Measurements from ENCODE around the gene SERPINA5.
"Not testable (repeated sequence)": the region's sequence is repeated elsewhere in the genome, so short reads cannot be mapped to it uniquely, and the experiment has no call there.

Gene SERPINA5

DNA sequence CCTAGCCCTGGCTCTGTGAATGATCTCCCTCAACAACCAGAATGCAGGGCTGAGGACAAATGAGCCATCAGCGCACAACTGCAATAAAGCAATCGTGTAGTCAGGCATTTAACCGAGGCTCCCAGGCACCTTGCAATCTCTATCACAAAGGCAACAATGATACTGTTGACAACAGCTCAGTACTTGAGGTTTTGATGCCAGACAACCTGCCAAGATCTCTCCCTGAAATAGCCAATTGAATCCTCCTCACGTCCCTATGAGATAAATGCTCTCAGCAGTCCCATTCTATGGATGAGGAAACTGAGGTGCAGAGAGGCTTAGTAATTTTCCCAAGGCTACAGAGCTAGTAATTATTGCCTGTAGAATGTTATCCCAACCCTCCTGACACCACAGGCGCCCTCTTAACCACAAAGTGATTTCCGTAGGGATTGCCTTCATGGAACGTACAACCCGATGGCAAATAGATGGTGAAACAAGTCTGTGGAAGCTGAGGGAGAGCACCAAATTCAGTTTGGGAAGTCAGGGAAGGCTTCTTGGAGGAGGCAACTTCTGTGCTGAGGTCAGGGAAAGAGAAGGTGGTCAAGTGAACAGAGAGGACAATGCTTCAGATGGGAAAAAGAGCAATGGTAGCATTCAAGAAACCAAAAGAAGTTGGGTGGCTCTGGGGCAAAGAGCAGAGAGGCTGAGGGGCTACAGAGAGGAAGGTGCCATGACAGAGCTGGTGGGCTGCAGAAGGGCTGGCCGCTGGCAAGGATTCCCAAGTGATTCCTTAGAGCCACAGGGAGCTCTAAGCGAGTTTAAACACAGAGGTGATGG is 43.5 kb downstream of the SERPINA5 start:
- DNase-seq, result no peak

DNA sequence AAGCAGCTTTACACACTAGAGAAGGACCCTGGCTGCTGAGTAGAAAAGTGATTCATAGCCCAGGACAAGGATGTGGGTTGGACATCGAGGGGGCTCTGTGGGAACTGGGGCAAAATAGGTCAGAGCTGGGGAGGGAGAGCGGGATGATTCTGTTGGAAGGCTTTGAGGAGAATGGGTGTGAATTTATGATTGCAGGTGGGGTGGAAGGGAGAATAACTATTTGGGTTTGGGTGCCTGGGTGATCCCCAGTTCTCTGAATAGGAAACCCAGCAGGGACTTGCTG is 44.1 kb downstream of the SERPINA5 start:
- no peak for DNase-seq

DNA sequence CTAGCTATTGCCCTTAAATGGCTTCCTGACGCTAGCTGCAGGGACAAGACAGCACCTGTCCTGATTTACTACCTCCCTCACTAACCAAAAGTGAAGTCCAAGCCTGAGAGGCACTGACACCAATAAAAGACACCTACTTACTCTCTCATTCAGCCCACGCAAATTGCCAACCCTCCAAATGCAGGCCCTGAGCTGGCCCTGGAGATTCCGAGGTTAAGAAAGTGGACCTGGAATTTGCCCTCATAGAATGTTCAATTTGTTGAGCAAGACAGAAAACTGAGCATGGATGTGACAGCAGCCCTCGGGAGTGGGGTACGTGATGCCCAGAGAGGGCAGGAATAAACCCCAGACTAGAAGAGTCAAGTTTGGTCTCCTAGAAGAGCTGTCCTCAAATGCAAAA is 47.4 kb downstream of the SERPINA5 start:
- no peak for DNase-seq

DNA sequence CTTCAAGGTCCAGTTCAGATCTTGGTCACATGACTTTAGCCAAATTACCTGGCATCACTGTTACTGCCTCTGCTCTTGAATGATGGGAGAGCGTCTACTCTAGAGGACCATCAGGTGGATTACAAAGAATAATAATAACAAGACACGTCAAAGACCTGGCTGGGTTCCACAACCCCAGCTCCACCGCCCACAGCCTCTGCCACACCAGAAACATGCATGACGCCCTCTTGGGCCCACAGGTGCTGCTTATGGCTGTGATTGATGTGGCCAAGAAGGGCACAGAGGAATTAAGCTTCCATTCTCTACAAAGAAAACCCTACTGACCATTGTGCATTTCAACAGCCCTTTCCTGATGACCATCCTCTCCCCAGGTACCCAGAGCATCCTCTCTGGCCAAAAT is 49.2 kb downstream of the SERPINA5 start:
- DNase-seq, result no peak

DNA sequence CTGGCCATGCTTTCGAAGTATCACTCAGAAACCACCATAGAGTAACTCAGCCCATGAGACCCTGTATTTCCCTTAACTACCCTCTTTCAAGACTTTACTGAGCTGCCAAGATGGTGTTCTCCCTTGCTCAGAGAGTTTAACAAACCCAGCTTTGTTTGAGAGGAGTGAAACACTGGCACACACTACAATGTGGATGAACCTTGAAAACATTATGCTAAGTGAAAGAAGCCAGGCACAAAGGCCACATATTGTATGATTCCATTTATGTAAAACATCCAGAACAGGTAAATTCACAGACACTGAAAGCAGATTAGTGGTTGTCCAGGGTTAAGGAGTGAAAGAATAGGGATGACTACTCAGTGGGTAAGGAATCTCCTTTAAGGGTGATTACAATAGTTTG is 49.8 kb downstream of the SERPINA5 start:
- no peak for DNase-seq

DNA sequence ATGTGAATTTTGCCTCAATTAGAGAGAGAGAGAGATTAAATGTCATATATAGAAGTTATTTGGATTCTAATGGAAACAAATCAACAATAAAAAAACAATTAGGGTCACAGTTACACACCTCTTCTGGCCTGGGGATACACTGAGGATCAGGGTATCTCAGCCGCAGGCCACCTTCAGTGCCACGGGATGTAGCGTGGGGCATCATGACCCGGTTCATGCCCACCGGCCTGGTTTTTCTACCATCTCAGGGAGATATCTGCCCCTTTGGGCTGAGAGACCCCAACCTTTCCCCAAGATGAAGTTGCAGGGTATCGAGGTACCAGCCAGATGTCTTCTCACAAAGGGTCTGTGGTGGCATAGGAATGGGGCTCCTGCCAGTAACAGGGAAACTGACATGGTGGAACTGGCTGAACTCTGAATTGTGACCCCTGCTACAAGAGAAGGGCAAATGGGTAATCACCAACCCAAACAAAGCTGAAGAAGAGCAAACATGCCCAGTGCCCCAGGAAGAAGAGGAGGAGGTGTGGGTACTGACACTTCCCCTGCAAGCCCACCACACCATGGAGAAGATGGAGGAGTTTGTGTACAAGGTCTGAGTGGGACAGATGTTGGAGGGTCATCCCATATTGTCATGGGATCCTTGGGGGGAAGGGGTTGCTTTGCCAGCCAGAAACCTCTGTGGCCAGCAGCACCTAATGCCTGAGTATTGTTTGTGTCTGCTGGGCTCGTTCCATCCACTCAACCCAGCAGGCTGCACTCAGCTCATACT is 50.5 kb downstream of the SERPINA5 start:
- no peak for DNase-seq

DNA sequence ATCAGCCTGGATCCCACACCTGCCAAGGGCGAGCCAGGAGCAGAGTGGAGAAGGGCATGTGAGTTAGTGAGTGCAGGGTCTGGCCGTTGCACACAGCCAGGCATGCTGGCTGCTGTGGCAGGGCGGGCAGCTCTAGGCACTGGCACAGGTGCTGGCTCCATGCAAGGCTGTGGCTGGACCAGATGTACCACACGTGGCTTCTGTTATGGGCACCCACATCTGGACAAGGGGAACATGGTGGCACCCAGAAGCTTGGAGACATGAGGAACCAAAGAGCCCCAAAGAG is 51.0 kb downstream of the SERPINA5 start:
- DNase-seq, result no peak

DNA sequence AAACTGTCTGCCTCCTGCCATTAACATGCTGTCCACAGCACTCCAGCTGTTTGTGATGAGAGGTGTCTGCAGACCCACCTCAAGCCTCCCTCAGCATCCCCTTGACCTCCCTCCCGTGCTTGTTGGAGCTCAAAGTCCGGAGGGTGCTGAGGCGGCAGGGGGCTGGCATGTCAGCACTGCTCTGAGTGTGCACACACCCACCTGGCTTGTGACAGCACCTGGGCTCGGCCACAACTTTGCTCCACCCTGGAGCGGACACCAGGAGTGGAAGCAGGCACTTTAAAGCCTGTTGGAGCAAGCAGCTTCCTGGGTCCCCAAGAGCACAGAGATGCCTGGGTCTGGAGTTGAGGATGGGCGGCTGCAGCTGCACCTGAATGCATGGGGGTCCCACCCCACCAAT is 51.9 kb downstream of the SERPINA5 start:
- no peak for DNase-seq

DNA sequence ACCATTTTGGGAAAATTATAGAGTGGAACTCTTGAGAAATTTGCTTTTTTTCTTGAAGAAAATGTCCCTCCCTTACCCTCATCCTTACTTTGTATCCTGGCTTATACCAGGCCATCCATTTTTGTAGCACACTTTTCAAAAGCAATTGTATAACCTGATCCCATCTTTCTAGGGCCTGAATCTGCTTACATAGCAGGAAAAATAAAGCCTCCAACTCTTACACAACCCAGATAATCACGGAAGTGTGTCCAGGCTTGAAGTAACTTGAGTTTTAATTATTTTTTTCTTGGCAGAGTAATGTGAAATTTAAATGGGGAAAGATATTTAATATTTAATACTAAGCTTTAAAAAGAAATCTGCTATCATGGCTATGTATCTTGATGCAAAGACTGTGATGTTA is 53.9 kb downstream of the SERPINA5 start:
- no peak for DNase-seq

DNA sequence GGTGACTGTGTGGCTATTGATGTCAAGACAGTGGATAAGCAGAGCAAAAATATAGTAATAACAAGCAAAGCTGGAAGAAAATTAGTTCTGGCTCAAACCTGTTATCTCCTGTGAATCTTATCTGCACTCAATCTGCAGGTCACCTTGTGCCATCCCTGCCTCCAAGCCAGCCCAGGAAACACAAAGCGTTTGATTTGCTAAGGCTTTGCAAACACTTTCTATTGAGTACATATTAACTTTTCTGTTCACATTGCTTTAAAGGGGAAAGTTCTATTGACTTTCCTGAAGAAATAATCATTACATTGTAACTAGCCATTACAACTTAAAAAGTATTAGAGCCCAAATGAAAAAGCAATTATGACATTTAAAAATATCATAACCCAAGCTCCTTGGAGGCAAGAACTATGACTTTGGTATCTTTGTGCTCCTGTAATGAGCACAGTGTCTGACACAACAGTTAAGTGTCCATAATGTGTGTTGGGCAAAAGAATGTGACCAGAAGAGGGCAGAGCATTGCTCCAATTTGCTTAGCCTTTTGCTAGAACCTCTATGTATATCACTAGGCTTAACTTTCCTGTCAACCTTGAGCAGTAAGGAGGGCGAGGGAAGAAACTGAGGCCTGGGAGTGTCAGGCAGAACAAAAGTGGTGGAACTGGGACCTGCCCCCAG is 55.7 kb downstream of the SERPINA5 start:
- no peak for DNase-seq

DNA sequence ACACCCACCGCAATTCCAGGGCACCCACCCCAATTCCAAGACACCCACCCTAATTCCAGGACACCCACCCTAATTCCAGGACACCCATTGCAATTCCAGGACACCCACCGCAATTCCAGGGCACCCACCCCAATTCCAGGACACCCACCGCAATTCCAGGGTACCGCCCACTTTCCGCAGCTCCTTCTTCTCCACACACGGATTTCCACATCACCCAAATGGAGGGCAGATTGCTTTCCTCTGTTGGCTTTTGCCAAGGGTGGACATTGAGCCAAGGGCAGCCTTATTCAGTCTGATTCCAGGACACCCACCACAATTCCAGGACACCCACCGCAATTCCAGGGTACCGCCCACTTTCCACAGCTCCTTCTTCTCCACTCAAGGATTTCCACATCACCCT is 56.6 kb downstream of the SERPINA5 start:
- not testable (repeated sequence) for DNase-seq

DNA sequence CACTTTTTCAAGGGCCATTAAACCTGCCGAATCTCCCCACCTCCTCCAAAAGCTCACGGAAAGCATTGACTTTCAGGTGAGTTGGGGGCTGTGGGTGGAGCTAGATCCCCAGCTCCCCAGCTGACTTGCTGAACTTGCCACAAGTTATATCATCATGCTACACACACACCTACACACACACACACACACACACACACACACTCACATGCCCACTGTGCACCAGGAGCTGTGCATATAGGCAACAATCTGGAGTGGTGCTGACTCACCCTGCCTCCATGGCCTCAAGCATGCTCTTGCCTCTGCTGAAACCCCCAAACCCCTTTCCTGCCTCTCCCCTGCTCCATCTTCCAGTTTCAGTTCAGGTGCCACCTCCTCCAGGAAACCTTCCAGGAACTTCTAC is 57.1 kb downstream of the SERPINA5 start:
- DNase-seq, result no peak

DNA sequence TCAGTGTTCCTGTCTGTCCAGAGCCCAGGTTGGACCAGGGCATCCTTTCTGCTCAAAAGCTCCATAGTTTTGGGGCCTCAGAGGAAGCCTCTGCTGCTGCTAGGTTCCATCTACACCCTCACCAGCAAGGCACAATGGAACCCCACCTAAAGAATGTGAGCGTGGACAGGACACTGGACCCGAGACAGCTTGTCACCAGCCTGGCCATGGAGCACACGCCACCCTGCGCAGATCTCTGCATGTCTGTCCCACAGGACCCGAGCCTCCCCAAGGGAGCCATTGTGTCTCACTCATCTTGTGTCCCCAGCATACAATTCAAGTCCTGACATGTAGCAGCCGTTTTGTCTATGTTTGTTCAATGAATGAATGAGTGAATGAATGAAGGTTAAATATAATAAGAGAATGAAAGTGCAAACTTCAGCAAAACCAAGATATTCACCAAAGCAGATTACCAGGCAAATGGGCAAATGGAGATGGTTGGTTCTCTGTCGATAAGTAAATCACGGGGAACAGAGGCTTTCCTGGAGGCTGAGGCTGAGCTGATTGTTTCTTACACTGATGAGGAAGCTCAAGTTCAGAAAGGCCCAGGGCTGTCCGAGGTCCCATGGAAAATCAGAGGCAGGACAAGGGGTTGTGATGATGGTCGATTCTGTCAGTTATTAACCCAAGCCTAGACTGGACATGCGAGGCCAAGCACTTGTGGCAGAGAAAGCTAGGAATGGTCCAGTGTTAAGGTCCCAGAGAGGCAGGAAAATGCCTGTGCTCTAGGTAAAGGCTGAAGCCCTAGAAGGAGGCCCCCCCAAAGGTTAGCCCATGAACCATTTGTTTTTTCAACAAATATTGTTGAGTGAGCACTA is 58.0 kb downstream of the SERPINA5 start:
- no peak for DNase-seq

DNA sequence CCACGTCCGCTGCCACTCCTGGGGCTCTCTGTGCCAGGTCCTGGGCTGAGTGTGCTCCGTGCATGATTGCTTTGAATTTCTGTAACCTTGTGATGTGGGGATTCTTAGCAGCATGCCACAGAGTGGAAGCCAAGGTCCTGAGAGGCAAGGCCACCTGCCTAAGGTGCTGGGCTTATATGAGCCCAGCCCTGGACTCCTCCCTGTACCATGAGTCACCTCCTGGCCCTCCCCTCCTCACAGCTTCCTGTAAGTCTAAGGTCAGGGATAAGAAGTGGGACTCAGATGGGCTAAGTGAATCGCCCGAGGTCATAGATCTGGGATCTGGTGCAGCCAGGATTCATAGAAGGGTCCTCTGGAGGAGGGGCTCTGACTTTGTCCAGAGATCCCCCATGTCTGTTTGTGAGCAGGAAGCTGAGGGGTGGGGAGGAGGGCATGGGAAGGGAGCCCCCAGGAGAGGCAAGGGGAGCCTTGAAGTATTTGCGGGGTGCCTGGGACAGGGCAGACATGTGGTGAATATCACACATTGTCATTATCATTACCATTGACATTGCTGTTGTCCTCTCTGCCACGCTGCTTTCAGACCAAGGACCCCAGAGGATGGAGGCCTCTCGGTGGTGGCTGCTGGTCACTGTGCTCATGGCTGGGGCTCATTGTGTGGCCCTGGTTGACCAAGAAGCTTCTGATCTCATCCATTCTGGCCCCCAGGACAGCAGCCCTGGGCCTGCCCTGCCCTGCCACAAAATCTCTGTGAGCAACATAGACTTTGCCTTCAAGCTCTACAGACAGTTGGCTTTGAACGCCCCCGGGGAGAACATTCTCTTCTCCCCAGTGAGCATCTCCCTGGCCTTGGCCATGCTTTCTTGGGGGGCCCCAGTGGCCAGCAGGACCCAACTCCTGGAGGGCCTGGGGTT is 59.8 kb downstream of the SERPINA5 start:
- DNase-seq, result no peak

DNA sequence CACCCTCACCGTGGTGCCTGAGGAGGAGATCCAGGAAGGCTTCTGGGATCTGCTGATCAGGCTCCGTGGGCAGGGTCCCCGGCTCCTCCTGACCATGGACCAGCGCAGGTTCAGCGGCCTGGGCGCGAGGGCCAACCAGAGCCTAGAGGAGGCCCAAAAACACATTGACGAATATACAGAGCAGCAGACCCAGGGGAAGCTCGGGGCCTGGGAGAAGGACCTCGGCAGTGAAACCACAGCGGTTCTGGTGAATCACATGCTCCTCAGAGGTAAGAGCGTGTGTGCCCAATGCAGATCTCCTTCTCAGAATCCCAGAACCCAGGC is 60.4 kb downstream of the SERPINA5 start:
- no peak for DNase-seq
